GM21576 (cell line): ENCODE measurements around the gene SLC29A4.
"Not testable (repeated sequence)": the region's sequence is repeated elsewhere in the genome, so short reads cannot be mapped to it uniquely, and the experiment has no call there.

ENCODE experiments used
- ATAC-seq: cut with Tn5 transposase; IDR thresholded peaks from one replicate; pipeline ENCODE4 v1.9.1; 2021; ENCODE audit warnings: mild to moderate bottlenecking, moderate library complexity; ENCODE audit not compliant: unreplicated experiment

SLC29A4 gene

GRCh38 chr7:5273831-5274405 is 8.8 kb upstream of the SLC29A4 start:
- not testable (repeated sequence) for ATAC-seq

GRCh38 chr7:5274441-5274840 is 8.3 kb upstream of the SLC29A4 start:
- no peak for ATAC-seq

DNA sequence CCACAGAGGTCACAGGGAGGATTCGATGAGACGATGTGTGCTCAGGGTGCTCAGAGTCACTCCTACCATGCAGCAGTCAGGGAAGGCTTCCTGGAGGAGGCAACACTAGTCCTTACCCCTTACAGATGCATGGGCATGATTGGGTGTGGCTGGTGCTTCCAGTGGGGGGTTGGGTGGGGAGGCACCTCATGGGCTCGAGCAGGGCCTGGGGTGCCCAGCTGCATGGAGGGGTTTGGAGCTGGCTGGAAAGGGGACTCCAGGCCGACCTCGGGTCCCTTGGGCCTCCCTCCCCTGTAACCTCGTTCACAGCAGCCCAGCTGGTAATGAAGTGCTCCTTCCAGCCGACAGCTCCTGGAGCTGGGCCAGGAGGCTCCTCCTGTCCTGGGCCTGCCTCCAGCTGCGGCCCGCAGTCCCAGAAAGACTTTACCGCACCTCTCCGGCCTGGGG is 7.7 kb upstream of the SLC29A4 start:
- ATAC-seq, result not testable (repeated sequence)

- not testable (repeated sequence) for ATAC-seq
Measured at GRCh38 chr7:5275510-5275909, 7.2 kb upstream of the SLC29A4 start.

DNA sequence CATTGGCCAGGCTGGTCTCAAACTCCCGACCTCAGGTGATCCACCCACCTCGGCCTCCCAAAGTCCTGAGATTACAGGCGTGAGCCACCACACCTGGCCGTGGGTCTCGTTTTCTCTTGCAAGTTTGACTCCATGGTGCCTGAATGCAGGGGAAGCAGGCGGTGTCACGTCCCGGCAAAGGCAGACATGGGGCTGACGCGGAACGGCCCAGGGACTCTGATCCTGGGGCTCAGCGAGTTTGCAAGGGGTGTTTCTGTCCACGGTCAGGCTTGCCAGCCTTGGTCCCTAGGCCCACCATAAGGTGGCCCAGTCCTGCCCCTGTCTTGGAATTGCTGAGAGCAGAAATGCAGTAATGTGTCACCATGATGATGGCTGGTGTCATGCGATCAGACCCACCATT is 6.6 kb upstream of the SLC29A4 start:
- not testable (repeated sequence) for ATAC-seq

DNA sequence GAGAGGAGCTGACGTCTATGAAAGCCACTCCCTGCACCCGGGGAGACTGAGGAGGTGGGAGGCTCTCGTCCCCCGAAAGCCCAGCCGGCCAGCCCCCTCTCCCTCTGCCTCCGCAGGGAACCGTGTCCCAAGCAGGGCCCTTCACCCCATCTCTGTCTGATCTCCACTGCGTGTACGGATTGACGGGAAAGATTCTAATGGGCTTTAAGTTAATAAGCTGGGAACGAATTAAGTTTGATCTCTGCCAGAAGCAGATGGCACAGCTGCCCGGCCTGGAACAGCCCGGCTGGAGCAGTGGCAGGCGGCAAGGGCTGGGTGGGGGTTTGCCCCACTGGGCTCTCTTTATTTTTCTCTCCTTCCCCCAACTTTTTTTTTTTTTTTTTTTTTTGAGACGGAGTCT is 6.1 kb upstream of the SLC29A4 start:
- ATAC-seq, result no peak

DNA sequence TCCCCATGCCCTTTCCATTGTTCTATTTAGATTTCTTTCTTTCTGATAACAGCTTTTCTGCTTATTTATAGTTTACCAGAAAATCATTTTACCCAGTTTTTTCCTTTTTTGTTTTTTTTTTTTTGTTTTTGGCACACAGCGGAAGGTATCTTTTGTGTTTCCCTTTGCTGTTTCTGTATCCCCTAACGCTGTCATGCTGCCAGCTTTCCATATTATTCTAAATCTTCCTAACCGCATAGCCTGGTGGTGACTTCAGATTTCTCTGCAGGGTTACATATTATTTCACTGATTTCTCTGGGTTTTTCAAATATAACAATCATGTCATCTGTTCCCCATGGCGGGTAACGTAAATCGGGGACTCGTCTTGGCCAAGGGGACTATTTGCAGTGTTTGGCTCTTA is 4.0 kb upstream of the SLC29A4 start:
- no peak for ATAC-seq

- no peak for ATAC-seq
Measured at GRCh38 chr7:5279734-5280133, 3.0 kb upstream of the SLC29A4 start.

- not testable (repeated sequence) for ATAC-seq
Measured at GRCh38 chr7:5281598-5282500, 894 bp upstream of the SLC29A4 start.

DNA sequence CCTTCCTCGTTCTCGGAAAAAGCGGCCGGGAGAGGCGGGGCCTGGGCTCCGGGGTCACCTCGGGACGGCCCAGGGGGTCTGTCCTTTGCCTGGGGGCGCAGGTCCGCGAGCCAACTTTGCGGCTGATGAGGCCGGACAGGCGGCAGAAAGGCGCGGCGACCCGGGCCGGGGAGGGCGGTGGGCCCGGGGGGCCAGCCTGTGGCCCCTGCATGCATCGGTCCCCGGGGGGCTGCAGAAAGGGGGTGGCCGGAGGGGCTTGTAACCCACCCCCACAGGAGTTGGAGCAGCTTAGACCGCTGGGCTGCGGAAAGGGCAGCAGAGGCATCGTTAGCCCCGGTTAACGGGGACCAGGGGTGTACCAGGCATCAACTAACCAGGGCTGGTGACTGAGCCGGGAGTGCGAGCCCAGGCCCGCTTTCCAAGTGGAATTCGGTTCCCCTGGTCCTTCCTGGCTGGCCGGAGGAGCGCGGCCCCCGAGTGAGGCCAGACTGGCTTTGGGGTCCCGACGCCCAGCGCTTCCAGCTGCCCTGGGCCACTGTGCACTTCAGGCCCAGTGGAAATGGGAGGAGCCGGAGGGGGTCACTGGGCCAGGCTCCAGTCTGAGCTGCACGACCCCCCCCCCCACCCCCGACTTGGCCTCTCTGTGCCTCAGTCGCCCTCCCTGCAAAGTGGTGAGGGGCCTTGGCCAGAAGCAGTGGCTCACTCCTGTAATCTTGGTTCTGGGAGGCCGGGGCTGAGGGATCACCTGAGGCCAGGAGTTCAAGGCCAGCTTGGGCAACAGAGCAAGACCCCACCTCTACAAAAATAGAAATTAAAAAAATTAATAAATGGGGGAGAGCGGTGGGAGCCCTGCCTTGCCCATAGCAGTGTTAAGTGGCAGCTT is 919 bp downstream of the SLC29A4 start:
- ATAC-seq, result no peak

DNA sequence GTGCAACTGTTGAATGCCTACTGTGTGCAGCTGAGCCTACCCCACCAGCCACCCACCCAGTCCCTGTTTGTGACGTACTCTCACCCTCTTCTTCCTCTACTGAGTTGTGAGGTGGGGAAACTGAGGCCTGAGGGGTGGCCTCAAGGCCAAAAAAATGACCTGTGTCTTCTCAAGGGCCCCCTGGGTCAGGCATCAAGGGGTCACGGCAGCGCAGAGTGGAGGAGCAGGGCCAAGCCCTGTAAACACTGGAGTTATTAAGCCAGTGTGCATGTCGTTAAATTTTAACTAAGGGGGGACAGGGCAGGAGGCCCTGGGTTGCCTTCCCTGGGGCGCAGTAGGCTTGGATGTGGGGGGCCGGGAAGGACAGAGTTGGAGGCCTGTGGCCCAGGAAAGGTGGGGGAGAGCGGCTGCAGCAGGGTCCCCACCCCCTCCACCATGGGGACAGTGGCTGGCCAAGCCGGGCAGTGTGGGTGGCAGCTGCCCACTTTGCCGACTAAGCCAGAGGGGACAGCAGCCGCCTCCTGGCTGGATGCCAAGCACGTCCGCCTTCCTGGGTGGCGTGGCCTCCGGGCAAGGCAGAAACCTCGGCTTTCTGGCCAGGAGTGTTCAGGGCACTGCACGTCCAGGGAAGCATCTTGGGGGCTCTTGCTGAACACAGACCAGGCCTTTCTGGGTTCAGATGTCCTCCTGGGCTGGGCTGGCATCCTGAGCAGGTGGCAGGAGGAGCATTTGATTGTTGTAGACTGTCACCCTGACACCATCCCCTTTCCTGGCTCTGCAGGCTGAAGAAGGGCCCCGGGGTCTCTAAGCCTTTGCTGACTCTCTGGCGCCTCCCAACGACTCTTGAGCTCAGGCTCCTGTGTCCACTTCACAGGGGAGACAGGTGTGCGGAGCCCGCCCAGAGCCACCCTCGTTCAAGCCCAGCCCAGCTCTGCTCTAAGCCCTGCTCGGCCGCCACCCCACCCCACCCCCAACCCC is 1.9 kb downstream of the SLC29A4 start:
- ATAC-seq, result no peak

DNA sequence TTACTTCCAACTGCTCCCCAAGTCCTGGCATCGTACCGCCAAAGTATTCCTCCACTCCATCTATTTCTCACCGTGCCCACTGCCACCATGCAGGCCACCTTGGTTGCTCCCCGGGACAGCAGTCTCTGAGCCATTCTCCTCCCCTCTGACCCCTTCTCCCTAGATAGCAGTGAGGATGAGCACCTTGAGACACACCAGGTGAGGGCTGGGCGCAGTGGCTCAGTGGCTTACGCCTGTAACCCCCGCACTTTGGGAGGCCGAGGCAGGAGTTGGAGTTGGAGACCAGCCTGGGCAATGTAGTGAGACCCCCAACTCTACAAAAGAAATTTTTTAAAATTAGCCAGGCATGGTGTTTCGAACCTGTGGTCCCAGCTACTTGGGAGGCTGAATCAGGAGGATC is 4.2 kb downstream of the SLC29A4 start:
- no peak for ATAC-seq

- ATAC-seq, result not testable (repeated sequence)
Measured at GRCh38 chr7:5287373-5287772, 4.6 kb downstream of the SLC29A4 start.

GRCh38 chr7:5287802-5288201 is 5.1 kb downstream of the SLC29A4 start:
- ATAC-seq, result no peak

DNA sequence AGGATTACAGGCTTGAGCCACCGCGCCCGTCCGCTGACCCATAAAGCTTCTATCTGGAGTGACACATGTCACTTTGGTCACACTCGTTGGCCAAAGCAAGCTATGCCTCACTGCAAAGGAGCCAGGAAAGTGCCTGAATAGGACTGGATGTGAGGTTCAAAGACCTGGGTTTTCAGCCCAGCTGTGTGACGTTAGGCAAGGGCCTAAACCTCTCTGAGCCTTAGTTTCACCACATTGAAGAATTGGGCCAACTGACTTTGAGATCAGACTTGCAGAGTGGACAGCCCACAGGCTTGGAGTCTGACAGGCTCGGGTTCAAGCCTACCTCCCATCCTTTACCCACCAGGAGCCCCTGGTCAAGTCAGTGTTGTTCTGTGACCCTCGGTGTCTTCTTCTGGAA is 5.8 kb downstream of the SLC29A4 start:
- not testable (repeated sequence) for ATAC-seq

- ATAC-seq, result no peak
Measured at GRCh38 chr7:5289355-5289754, 6.6 kb downstream of the SLC29A4 start.

DNA sequence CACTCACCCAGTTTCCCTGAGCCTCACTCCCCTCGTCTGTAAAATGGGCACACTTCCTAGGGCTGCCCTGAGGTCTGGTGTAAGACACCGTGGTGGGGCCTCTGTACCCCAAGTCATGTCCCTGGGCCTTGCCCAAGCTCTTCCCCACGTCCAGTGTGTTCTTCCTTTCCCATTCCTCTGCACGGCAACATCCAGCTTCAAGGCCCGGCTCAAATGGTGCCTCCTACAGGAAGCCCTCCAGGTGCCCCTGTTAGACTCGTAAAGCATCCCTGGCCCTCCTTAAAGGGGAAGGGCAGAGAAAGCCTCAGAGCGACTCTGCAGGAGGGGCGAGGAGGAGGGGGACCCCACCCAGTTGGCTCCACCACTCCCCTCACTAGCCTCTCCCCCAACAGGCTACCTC is 8.6 kb downstream of the SLC29A4 start:
- ATAC-seq, result no peak

DNA sequence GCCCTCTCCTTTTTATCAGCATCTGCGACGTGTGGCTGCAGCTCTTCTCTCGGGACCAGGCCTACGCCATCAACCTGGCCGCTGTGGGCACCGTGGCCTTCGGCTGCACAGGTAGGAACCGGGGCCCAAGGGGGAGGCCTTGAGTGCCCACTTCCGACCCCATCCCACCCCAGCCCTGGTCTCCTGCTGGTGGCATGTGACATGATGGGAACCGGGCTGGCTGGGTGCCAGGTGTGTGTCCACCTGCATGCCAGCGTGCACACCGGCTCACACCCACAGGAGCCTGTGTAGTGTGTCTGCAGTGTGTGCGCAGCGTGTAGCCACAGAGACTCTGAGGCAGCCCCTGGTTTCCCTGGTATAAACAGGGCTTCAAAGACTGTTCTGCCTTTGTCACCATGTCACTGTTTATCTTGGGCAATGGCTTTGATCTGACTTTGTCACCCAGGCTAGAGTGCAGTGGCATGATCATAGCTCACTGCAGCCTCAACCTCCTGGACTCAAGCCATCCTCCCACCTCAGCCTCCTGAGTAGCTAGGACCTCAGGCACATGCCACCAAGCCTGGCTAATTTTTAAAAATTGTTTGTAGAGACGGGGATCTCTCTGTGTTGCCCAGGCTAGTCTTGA is 9.1 kb downstream of the SLC29A4 start:
- not testable (repeated sequence) for ATAC-seq

- no peak for ATAC-seq
Measured at GRCh38 chr7:5294169-5294987, 11.6 kb downstream of the SLC29A4 start.
